ENCODE measurements around the gene EXOC1. TPM values are rescaled to one million over a fixed set of nuclear protein-coding genes. Genes with fewer than 3 reads are reported as not detected.

Gene EXOC1
- total and polyA plus RNA-seq, 9 of the 15 experiments (the other 6 are each of a cell fraction or from before 2014, with no cell fraction given) = 16.0 to 45.5 (median 26.2) TPM

DNA sequence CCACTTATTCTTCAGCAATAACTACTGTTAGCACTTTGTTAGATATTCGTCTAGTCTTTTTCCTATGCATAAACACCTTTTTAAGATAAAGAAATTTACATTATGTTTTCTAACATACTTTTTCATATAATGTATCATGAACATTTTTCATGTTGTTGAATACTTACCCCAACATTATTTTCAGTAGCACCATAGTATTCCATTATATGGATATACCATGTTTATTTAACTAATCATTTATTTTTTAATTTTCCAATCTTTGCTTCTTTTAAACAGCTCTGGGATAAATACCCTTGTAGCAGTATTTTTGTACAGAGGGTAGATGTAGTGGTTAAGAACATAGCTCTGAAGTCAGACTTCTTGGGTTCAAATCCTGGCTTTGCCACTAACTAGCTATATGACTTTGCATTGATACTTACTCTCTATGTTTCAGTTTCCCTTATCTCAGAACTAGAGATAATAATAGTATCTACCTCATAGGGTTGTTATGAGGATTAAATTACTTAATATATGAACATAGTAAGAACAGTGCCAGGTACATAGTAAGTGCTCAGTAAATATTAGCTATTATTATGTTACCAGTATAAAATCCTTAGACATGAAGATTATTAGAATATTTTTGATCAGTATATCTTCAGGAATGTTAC lies 11.3 kb downstream of the EXOC1 start:
- no peak overlapping the region for H3K4me2 ChIP-seq (ENCODE audit: insufficient read depth, low read length)
- DNase-seq (ENCODE audit: extremely low read depth in 1 of 4, low spot score in 3 of 4) (no peak), ATAC-seq (no peak), FAIRE-seq (no peak)
- H3K9me1 ChIP-seq (ENCODE audit: control insufficient read depth, insufficient read depth, low read length) = no peaks in the 10 kb centered on the region
- H4K20me1 ChIP-seq (replicated peaks; ENCODE audit: control insufficient read depth, insufficient read depth, low read length) = no peaks in the 10 kb centered on the region
- intact Hi-C loops (cut with micrococcal nuclease) = loop anchor here (5.0 to 10.0 kb wide), 4 partner anchors 237 to 520 kb away; partner anchors contain the start of genes CLOCK and SRD5A3
- no peak overlapping the region for H3K9ac ChIP-seq (ENCODE audit: insufficient read depth in 1 of 2, low read depth in 2 of 2, low read length in 2 of 2)
- peaks cover 0 to 10% of the 10 kb centered on the region in 2 experiments; a peak in 2 of 5 replicates for H3K4me1 ChIP-seq (replicated peaks in 1 of 2; ENCODE audit: control insufficient read depth in 2 of 2, insufficient read depth in 2 of 2, low read length in 2 of 2)
- H3K9me3 ChIP-seq (replicated peaks; ENCODE audit: control insufficient read depth, insufficient read depth, low read depth, low read length) = no peaks in the 10 kb centered on the region
- ChIA-PET POLR2A (interaction anchor here (0.5 kb wide), 1 partner anchor 310 kb away, joined by 3 read pairs; no protein-coding TSS in a partner anchor), CTCF (ENCODE audit: low intra/inter-chr PET ratio) (no interaction called here)
- no peaks in the 10 kb centered on the region for H3K27me3 ChIP-seq (ENCODE audit: control insufficient read depth in 2 of 2, insufficient read depth in 2 of 2, low read length in 2 of 2)
- TF ChIP-seq L3MBTL2 (IDR thresholded peaks at IDR 0.05) (no peak), POLR2H (tag; IDR thresholded peaks at IDR 0.05; ENCODE audit: low read depth) (no peak), SPI1 (IDR thresholded peaks at IDR 0.05; ENCODE audit: borderline replicate concordance, low read depth, low read length) (no peak), MTA1 (IDR thresholded peaks at IDR 0.05; ENCODE audit: borderline replicate concordance) (no peak), GATAD2B (IDR thresholded peaks at IDR 0.05; ENCODE audit: borderline replicate concordance) (no peak), HDAC8 (tag; IDR thresholded peaks at IDR 0.05) (no peak), CBX3 (IDR thresholded peaks at IDR 0.05; ENCODE audit: borderline replicate concordance in 1 of 2, low read length in 2 of 2) (no peak), ZNF23 (CRISPR knock-in tag; IDR thresholded peaks at IDR 0.05) (no peak), E2F3 (CRISPR knock-in tag; IDR thresholded peaks at IDR 0.05) (no peak), HDAC6 (IDR thresholded peaks at IDR 0.05; ENCODE audit: low read depth, low read length) (no peak), DIDO1 (tag; IDR thresholded peaks at IDR 0.05; ENCODE audit: low read depth) (no peak)
- TF ChIP-seq, protein P1, sequence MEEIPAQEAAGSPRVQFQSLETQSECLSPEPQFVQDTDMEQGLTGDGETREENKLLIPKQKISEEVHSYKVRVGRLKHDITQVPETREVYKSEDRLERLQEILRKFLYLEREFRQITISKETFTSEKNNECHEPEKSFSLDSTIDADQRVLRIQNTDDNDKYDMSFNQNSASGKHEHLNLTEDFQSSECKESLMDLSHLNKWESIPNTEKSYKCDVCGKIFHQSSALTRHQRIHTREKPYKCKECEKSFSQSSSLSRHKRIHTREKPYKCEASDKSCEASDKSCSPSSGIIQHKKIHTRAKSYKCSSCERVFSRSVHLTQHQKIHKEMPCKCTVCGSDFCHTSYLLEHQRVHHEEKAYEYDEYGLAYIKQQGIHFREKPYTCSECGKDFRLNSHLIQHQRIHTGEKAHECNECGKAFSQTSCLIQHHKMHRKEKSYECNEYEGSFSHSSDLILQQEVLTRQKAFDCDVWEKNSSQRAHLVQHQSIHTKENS (CRISPR knock-in tag; IDR thresholded peaks at IDR 0.05) = no peak
- TF ChIP-seq, protein P2, sequence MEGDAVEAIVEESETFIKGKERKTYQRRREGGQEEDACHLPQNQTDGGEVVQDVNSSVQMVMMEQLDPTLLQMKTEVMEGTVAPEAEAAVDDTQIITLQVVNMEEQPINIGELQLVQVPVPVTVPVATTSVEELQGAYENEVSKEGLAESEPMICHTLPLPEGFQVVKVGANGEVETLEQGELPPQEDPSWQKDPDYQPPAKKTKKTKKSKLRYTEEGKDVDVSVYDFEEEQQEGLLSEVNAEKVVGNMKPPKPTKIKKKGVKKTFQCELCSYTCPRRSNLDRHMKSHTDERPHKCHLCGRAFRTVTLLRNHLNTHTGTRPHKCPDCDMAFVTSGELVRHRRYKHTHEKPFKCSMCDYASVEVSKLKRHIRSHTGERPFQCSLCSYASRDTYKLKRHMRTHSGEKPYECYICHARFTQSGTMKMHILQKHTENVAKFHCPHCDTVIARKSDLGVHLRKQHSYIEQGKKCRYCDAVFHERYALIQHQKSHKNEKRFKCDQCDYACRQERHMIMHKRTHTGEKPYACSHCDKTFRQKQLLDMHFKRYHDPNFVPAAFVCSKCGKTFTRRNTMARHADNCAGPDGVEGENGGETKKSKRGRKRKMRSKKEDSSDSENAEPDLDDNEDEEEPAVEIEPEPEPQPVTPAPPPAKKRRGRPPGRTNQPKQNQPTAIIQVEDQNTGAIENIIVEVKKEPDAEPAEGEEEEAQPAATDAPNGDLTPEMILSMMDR (IDR thresholded peaks at IDR 0.05 in 2 of 3, conservative IDR thresholded peaks at IDR 0.05 in 1 of 3; ENCODE audit: insufficient read depth in 2 of 3, low read depth in 1 of 3, low read length in 3 of 3) = no peak
- TF ChIP-seq, protein P3, sequence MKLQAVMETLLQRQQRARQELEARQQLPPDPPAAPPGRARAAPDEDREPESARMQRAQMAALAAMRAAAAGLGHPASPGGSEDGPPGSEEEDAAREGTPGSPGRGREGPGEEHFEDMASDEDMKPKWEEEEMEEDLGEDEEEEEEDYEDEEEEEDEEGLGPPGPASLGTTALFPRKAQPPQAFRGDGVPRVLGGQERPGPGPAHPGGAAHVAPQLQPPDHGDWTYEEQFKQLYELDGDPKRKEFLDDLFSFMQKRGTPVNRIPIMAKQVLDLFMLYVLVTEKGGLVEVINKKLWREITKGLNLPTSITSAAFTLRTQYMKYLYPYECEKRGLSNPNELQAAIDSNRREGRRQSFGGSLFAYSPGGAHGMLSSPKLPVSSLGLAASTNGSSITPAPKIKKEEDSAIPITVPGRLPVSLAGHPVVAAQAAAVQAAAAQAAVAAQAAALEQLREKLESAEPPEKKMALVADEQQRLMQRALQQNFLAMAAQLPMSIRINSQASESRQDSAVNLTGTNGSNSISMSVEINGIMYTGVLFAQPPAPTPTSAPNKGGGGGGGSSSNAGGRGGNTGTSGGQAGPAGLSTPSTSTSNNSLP (IDR thresholded peaks at IDR 0.05; ENCODE audit: borderline replicate concordance, low read depth, low read length) = no peak
- no peaks in the 10 kb centered on the region for H3K79me2 ChIP-seq (ENCODE audit: control insufficient read depth, insufficient read depth, low read length)
- in situ Hi-C loops (cut with MboI) = no loop called here
- H3K36me3 ChIP-seq (ENCODE audit: control insufficient read depth, insufficient read depth, low read length) = peaks cover 51% of the 10 kb centered on the region
- no peak overlapping the region for H2AFZ ChIP-seq (ENCODE audit: low read depth, low read length)
- no peak overlapping the region for H3K4me3 ChIP-seq
- WGBS (ENCODE audit: insufficient coverage, low coverage, missing lambda C conversion rate) = 92% methylated on average over 1 of the region's 1 CpG
- no TSS peak for BruUV-seq (replicated peaks)
- H3K27ac ChIP-seq (ENCODE audit: extremely low read depth, low read depth, low read length) = no peak overlapping the region

Data from K562 (cell line).